GM12872 (cell line): ENCODE results near the gene KDELR3.

Experiments
- TF ChIP-seq, protein P1 (sequence below): IDR thresholded peaks from 3 replicates; pipeline ENCODE4 v1.5.1; 2011; ENCODE audit warnings: low read depth, mild to moderate bottlenecking, low read length, moderate library complexity; ENCODE audit not compliant: insufficient read depth

KDELR3 gene

DNA sequence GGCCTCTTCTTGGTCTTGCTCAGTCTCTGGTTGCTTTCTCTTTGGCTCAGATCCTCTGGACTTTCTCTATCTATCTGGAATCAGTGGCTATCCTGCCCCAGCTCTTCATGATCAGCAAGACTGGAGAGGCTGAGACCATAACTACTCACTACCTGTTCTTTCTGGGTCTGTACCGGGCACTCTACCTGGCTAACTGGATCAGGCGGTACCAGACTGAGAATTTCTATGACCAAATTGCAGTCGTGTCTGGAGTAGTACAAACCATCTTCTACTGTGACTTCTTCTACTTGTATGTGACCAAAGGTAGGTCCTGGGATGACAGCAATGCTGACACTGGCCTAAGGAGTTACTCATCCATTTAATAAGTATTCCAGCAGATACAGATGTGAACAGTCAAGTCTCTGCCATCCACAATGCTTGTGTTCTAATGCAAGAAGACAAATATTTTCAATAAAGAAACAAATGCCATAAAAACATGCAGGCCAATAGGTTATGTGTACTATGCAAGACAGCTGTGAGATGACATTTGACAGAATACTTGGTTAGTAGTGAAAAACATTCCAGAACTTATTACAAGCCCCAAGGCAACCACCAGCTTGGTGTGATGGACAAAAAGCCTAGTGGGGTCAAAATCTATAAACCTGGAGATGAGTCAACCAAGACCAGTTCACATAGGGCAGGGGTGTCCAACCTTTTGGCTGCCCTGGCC, 13.4 kb downstream of the KDELR3 start:
- TF ChIP-seq, protein P1, sequence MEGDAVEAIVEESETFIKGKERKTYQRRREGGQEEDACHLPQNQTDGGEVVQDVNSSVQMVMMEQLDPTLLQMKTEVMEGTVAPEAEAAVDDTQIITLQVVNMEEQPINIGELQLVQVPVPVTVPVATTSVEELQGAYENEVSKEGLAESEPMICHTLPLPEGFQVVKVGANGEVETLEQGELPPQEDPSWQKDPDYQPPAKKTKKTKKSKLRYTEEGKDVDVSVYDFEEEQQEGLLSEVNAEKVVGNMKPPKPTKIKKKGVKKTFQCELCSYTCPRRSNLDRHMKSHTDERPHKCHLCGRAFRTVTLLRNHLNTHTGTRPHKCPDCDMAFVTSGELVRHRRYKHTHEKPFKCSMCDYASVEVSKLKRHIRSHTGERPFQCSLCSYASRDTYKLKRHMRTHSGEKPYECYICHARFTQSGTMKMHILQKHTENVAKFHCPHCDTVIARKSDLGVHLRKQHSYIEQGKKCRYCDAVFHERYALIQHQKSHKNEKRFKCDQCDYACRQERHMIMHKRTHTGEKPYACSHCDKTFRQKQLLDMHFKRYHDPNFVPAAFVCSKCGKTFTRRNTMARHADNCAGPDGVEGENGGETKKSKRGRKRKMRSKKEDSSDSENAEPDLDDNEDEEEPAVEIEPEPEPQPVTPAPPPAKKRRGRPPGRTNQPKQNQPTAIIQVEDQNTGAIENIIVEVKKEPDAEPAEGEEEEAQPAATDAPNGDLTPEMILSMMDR: no peak

DNA sequence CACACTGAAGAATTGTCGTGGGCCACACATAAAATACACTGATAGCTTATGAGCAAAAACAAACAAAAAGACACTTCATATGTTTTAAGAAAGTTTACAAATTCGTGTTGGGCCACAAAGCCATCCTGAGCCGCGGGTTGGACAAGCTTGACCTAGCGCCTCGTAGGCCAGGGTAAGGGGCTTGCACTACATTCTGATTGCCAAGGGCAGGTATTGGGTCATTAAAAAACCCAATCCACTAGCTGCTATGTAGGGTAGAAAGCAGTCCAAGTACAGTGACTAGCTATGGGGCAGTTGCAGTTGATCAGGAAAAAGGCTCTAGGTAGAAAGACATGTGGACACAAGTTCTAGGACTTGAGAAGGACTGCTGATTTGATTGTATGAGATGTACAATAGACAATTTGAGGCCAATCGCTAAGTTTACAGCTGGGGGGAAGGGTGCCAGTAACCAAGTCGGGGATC, 14.0 kb downstream of the KDELR3 start:
- TF ChIP-seq, protein P1: no peak

DNA sequence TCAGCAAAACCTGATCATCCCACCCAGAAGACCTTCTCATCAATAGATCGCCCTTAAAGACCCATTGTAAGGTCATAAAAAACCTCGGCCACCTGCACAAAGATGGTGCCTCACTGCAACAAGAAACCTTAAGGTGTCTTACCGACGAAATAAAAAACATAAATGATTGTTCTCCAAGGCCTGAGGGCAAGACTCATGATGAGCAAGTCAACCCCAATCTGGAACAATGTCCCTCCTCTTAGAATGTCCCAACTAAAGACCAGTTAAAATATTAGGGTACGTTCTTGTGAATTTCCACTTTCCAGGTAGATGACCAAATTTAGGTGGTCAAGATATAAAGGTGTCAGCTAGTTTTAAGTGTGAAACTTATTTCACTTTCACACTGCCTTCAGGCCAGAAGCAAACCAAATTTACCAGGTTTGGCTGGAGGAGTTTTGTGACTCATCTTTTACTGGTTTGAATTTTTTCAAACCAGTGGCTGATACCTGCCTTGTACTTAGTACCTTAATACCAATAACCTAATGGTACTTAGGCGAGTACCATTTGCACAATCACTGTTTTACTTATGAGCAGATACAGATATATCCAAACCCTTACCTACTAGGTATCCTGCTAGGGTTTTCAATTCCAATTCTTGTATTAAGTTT, 14.9 kb downstream of the KDELR3 start:
- TF ChIP-seq, protein P1: no peak

DNA sequence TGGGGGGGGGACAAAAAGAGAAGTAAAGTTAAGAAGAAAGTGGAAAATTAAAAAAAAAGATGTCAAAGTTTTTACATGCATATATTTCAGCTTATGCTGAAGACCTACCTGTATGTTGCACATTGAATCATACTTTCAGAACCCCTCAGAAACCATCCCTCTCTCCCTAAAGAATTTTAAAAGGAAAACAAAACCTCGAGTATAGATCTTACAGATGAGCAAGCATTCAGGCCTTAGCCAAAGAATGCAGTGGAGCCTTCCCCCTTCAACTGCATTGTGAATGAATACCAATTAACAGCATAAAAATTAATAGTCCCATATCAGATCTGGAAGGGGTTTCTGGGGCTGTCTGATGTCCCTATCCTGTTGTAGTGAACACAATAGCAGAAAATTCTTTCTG, 16.3 kb downstream of the KDELR3 start:
- TF ChIP-seq, protein P1: no peak

DNA sequence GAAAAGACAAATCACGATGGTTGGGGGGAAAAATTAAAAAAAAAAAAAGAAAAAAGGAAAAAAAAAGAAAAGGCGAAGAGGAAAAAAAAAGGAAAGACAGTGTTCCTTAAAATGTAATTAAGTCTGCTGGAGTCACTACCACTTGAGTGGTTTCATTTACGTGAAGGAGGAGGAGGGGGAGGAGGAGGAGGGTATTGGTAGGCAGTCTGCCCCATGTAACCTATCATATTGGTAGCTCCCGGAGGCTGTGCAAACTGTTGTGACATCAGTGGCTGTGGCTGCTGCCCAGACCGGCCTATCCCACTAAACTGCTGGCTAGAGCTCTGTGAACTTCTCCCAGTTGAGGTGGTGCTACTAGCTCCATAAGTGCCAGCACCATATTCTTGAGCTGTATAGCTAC, 17.9 kb downstream of the KDELR3 start:
- TF ChIP-seq, protein P1: no peak

DNA sequence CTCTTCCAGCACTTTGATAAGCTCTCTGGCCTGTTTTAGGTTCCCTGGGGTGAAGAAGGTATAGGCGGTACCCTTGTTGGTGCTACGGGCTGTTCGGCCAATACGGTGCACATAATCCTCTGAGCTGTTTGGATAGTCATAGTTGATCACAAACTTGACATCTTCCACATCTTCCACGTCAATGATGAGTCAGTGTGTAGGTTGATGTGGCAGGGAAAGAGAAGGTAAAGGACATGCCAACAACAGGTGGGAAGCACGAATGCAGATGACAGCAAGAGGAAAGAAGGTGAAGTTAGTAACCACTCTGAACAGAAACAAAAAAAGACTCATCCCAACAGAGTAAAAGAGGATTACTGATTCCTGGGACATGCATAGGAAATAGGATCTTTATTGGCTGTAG, 20.1 kb downstream of the KDELR3 start:
- TF ChIP-seq, protein P1: no peak

DNA sequence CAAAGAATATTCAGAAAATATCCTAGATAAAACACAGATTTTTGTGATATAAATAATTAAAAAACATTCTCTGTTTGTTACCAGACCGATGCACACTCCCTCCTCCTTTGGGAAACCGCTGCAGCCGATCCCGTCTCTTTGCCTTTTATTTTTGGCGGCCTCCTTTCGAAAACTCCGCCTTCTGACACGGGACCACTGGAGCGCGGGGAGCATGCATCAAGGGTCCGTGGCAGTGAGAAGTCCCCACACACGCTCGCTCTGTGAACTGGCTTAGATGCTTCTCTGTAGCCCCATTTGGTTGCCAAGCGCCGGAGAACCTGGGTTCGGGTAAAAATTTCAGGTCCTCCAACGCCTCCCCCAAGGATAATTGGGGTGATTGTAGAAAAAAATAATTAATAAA, 21.2 kb downstream of the KDELR3 start:
- TF ChIP-seq, protein P1: no peak
